Activated CD4-positive, CD25-positive, alpha-beta regulatory T cell (primary cell): ENCODE results near the gene MYO1F.
A peak's percentile ranks its signal among the peaks of the same experiment; 100 is the strongest.
"Not testable (repeated sequence)": the region's sequence is repeated elsewhere in the genome, so short reads cannot be mapped to it uniquely, and the experiment has no call there.

Source experiments
- DNase-seq, 4 experiments: peaks; one replicate each; lab custom pipeline; 2025; lab: John Stamatoyannopoulos, UW

The MYO1F gene

DNA sequence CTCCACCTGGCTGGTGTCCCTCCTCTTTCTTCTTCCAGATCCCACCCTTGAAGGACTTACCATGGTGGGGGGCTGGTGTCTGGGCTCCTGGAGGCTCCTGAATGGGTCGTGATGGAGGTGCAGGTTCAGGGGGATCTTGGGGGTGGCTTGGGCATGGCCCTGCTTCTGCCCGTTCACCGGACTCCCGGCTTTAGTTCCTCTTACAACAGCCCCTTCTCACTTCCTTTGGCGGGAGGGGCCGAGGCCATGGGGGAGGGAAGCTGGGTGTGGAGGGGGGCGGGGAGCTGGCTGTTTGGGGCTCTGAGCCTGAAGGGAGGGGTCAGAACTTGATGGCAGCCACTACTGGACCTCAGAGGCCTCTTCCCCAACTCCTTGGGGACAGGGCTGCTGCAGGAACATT, at the start of gene MYO1F:
TSS of gene MYO1F (minus strand) at position 196 of the 400 bp plus-strand sequence. CDS start at position 63, 133 bp downstream.
- DNase-seq: no peak

DNA sequence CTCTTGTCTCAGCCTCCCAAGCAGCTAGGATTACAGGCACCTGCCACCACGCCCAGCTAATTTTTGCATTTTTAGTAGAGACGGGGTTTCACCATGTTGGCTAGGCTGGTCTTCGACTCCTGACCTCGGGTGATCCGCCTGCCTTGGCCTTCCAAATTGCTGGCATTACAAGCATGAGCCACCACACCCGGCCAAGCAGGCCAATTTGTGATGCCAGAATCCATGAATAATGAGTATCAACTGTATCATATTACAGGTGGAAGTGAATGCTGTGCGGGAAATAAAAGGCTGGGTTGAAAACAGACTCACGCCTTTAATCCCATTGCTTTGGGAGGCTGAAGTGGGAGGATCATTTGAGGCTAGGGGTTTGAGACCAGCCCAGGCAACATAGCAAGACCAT, 49.6 kb upstream of the MYO1F start:
- DNase-seq: no peak

DNA sequence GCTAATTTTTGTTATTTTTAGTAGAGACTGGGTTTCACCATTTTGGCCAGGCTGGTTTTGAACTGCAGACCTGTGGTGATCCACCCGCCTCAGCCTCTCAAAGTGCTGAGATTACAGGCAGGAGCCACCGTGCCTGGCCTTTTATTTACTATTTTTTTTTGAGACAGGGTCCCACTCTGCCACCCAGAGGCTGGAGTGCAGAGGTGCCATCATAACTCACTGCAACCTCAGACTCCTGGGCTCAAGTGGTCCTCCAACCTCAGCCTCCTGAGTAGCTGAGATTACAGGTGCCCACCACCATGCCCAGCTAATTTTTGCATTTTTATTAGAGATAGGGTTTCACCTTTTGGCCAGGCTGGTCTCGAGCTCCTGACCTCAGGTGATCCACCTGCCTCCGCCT, 45.6 kb upstream of the MYO1F start:
- not testable (repeated sequence) for DNase-seq

DNA sequence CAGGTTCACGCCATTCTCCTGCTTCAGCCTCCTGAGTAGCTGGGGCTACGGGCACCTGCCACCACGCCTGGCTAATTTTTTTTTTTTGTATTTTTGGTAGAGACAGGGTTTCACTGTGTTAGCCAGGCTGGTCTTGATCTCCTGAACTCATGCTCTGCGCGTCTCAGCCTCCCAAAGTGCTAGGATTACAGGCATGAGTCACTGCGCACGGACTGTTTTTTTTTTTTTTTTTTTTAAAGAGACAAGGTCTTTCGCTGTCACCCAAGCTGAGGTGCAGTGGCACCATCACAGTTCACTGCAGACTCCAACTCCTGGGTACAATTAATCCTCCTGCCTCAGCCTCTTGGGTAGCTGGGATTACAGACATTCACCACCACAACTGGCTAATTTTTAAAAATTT, 41.5 kb upstream of the MYO1F start:
- DNase-seq: no peak

- no peak for DNase-seq
Observed at GRCh38 chr19:8617984-8618383, 40.7 kb upstream of the MYO1F start.

DNA sequence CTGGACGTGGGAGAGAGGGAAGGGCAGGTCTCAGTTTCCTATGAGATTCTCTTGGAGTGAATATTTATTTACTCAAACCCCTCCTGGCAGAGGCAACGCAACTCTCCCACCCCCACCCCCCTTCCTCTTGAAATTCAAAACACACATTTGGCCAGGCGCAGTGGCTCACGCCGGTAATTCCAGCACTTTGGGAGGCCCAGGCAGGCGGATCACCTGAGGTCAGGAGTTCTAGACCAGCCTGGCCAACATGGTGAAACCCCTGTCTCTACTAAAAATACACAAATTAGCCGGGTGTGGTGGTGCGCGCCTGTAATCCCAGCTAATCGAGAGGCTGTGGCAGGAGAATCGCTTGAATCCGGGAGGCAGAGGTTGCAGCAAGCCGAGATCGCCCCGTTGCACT, 40.1 kb upstream of the MYO1F start:
- not testable (repeated sequence) for DNase-seq

DNA sequence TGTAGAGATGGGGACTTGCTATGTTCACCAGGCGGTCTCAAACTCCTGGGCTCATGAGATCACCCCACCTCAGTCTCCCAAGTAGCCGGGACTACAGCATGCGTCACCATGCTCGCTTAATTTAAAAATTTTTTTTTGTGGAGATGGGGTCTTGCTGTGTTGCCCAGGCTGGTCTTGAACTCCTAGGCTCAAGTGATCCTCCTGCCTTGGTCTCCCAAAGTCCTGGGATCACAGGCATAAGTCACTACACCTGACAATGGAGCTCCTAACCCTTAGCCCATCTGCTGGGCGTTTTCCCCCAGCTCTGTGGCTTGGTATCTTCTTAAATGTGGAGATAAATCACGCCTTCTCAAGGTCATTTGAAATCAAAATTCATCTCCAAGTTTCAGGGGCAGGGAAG, 39.6 kb upstream of the MYO1F start:
- DNase-seq: no peak

DNA sequence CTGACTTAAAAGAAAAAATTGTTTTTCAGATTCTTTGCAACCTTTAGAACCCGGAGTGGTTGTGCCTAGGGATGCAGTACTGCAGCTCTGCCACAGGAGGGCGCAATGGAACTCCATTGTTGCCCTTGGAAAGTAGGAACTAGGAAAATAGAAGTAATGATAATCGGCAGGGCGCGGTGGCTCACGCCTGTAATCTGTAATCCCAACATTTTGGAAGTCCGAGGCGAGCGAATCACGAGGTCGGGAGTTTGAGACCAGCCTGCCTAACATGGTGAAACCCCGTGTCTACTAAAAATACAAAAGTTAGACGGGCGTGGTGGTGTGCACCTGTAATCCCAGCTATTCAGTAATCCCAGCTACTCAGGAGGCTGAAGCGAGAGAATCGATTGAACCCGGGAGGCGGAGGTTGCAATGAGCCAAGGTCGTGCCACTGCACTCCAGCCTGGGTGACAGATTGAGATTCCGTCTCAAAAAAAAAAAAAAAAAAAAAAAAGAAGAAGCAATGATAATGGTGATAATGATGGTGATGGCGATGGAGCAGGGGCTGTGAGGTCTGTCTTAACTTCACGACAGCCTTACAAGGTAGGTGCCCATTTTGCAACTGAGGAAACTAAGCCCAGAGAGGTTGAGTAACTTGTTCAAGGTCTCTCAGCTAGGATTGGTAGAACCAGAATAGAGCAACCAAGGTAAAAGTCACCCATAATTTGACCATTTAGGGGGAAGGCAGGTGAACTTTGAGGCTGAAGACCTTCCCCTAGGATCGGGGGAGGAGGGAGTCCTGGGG, 38.8 kb upstream of the MYO1F start:
- peak in 2 of 4 experiments; percentile 14 to 42 for DNase-seq

DNA sequence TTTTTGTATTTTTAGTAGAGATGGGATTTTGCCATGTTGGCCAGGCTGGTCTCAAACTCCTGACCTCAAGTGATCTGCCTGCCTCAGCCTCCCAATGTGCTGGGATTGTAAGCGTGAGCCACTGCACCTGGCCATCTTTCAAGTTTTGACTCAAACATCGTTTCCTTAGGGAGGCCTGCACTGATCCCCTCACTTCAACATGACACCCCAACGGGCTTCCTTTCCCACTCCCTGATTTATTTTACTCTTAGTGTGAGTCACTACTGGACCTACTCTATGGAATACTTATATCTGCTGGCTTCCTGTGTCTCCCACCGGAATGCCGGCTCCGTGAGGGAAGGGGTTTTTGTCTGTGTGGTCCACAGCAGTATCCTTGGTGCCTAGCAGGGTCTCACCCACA, 37.8 kb upstream of the MYO1F start:
- DNase-seq: no peak

DNA sequence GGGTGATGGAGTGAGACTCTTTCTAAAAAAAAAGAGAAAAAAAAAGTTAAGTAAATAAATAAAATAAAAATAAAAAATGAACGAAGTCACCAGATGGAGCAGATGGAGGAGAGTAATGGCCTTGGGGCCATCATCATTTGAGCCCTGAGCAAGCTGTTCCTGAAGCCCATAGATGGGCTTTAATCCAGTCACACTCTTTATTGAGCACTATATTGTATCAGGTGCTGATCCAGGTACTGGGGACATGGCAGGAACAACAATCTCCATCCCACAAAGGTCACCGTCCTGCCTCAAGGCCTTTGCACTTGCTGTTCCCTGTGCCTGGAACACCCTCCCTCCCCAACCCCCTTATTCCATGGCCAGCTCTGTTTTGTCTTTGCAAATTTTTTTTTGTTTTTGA, 37.2 kb upstream of the MYO1F start:
- no peak for DNase-seq

- no peak for DNase-seq
Observed at GRCh38 chr19:8612807-8613171, 35.5 kb upstream of the MYO1F start.

- DNase-seq: no peak
Observed at GRCh38 chr19:8611877-8612806, 34.9 kb upstream of the MYO1F start.

- no peak for DNase-seq
Observed at GRCh38 chr19:8611391-8611876, 34.2 kb upstream of the MYO1F start.

- no peak for DNase-seq
Observed at GRCh38 chr19:8610936-8611300, 33.7 kb upstream of the MYO1F start.

- DNase-seq: peak in 1 of 4 experiments; percentile 23
Observed at GRCh38 chr19:8610041-8610935, 33.0 kb upstream of the MYO1F start, which contains the start of gene ADAMTS10. ADAMTS10 (minus strand) TSS chr19:8610715; CDS start chr19:8605710, 5,005 bp downstream.

DNA sequence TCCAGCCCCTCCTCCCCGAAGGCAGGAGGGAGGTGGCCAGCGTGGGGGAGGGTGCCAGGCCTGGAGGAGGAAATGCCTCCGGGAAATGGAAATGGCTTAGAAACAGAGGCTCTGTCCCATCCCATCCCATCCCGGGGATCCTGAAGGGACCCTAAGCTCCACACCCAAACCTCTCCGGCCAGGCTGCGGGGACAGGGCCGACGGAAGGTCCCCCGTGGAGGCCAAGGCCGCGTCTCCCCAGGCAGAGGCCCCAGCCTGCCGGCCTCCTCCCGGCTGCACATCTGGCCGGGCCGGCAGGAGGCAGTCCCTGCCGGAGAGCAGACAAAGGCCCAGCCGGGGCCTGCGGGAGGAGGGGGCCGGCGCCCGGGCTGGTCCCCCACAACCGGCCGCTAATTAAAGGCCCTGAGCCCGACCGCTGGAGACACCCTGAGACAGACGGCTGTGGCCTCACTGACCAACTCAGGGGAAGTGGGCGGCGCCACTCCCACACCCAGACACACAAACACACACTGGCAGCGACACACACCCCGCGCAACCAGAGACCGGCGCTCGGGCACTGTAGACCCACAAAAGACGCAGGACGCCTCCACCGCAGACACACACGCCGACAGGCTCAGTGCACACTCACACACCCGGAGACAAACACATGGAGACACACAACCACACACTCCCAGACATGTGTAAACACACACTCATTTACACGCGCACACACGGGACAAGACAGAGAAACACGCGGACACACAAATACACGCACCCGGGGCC, 32.2 kb upstream of the MYO1F start:
- no peak for DNase-seq

GRCh38 chr19:8608941-8609278, 31.7 kb upstream of the MYO1F start:
- DNase-seq: no peak

DNA sequence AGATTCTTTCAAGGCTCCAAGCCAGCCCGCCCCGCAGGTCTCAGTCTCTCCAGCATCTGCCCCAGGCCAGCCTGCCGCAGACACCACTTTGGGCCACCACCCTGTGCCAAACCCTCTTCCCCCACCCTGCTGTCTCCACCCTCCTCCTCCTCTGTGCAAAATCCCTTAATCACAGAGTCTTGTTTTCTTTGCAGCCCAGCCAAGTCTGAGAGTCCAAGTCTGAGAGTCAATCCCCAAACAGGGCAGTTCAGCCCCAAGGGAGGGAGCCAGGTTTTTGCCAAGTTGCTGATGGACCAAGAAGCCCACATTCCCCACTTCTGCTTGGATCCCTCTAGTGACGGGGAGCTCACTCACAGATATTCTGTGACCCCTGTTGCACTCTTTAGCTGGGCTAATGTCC, 30.1 kb upstream of the MYO1F start:
- DNase-seq: no peak

DNA sequence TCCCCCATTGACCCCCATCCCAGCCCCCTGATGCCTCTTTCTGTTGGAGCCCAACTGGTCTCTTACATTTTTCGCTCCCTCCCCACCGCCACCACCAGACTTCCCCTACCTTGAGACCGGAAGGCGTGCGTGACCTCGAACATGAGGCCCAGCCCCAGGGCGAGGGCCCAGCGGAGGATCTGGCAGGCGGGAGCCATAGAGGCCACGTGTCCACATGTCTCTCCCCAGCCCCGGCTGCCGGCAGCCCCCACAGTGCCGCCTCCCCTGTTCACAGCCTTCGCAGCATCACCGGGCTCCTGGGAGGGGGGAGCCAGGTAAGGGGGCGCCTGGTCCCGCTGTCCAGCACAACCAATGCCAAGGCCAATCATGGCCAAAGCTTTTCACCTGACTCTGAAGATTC, 28.3 kb upstream of the MYO1F start:
- no peak for DNase-seq

DNA sequence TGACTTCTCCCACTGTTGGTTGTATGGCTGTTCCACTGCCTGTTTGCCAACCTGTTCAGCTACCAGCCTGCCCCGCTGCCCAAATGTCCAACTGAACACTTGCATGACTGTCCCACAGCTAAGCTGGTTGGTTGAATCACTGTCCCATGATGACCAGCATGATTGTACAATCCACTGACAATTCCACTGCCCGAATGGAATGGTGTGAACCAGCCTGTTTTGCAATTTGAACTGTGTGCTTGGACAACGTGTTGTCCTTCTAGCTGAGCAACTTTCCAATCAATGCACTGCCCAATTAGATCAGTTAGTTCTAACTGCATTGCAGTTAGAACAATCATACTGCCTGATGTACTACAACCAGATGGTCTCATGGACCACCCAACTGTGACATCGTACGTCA, 24.6 kb upstream of the MYO1F start:
- DNase-seq: no peak

- DNase-seq: no peak
Observed at GRCh38 chr19:8600816-8601215, 23.6 kb upstream of the MYO1F start.
